SU-DHL-6 (cell line): ENCODE measurements around the gene SAE1.

Experiments used
- EZH2phosphoT487 ChIP-seq: fragments of 200-600 bp; sonication (generic), shearing (Covaris generic); conservative IDR thresholded peaks from 2 replicates; pipeline ENCODE4 v1.6.1; 2018; ENCODE audit warnings: mild to moderate bottlenecking, antibody characterized with exemption, low read length, moderate library complexity, mixed read lengths
- TF ChIP-seq, protein P1 (sequence below): fragments of 200-600 bp; sonication (generic); IDR thresholded peaks from one replicate; pipeline ENCODE4 v1.5.1; 2017; ENCODE audit warnings: antibody characterized with exemption, mild to moderate bottlenecking, low read length, moderate library complexity; ENCODE audit not compliant: insufficient read depth, poor library complexity, severe bottlenecking

DNA sequence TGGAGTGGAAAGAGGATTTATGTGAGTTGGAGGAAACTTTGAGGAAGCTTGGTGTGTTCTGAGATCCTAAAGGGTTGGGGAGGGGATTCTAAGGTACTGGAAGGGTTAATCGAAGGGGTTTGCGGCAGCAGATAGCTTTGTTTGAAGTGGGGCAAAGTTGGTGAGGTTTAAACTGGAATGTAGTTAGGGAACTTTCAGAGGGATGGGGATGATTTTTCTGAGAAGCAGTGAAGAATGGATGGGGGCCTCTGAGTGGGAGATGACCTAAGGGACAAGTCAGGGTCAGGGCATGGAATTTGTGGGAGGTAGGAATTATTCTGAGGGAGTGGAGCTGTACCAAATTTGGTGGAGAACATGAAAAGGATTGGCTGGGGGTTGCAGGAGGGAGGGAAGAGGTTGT lies 3.9 kb downstream of the SAE1 start:
- TF ChIP-seq, protein P1, sequence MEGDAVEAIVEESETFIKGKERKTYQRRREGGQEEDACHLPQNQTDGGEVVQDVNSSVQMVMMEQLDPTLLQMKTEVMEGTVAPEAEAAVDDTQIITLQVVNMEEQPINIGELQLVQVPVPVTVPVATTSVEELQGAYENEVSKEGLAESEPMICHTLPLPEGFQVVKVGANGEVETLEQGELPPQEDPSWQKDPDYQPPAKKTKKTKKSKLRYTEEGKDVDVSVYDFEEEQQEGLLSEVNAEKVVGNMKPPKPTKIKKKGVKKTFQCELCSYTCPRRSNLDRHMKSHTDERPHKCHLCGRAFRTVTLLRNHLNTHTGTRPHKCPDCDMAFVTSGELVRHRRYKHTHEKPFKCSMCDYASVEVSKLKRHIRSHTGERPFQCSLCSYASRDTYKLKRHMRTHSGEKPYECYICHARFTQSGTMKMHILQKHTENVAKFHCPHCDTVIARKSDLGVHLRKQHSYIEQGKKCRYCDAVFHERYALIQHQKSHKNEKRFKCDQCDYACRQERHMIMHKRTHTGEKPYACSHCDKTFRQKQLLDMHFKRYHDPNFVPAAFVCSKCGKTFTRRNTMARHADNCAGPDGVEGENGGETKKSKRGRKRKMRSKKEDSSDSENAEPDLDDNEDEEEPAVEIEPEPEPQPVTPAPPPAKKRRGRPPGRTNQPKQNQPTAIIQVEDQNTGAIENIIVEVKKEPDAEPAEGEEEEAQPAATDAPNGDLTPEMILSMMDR: no peak
- TF ChIP-seq EZH2phosphoT487: no peak
